ENCODE results near the gene RAD9A.

The RAD9A gene

DNA sequence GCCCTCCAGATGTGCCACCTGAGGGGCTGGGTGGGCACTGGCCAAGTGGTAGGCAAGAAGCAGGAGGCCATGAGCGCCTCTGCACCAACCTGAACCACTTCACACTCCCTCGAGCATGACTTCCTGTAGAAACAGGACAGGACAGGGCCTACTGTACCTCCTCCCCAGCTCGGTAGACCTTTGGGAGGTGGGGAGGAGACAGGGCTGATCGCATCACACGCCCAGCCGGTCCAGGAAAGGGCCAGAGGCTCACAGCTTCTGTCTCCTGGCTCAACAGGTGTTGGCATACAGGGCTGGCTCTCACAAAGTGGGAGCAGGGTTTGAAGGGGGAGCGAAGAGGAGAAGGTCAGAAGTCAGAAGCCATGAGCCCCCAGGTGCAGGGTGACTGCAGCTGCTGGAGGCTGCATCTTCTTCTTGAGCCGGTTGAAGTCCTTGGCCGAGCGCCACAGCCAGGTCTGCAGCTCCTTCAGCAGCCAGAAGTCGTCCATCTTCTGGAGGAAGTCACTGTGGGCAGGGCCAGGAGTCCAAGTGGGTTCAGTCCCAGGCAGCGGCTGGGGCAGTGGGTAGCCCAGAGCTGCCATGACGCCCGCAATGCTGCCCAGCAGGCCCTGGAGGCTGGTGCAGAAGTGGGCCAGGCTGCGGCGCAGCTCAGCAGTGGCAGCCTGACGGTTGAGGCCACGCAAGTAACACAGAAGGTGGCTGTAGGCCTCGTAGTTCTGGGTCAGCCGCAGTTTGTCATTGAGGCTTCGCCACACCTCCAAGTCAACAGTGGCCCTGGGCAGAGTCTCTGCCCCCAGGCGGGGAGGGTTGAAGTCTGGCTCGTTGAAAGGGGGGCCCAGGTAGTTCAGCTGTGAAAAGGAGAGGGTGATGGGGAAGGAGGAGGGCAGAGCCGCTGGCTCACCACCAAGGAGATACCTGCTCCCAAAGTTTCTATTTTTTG is 26.7 kb upstream of the RAD9A start:
- no peak overlapping the region for H3K27ac ChIP-seq (ENCODE audit: low read depth, low read length)
- WGBS: 91% methylated on average over 24 of the region's 24 CpGs
- H3K9me3 ChIP-seq (ENCODE audit: insufficient read depth, low read depth, low read length): no peaks in the 10 kb centered on the region
- no peak overlapping the region for H3K4me3 ChIP-seq (ENCODE audit: low read length)
- peaks cover 6% of the 10 kb centered on the region for H3K4me1 ChIP-seq (ENCODE audit: insufficient read depth, low read length)
- H3K9ac ChIP-seq (ENCODE audit: low read depth, low read length): no peak overlapping the region
- H3K27me3 ChIP-seq (ENCODE audit: insufficient read depth, low read length): peaks cover 9% of the 10 kb centered on the region; the same call in 1 of the 2 replicates
- no peaks in the 10 kb centered on the region for H3K36me3 ChIP-seq (ENCODE audit: insufficient read depth, low read length)

DNA sequence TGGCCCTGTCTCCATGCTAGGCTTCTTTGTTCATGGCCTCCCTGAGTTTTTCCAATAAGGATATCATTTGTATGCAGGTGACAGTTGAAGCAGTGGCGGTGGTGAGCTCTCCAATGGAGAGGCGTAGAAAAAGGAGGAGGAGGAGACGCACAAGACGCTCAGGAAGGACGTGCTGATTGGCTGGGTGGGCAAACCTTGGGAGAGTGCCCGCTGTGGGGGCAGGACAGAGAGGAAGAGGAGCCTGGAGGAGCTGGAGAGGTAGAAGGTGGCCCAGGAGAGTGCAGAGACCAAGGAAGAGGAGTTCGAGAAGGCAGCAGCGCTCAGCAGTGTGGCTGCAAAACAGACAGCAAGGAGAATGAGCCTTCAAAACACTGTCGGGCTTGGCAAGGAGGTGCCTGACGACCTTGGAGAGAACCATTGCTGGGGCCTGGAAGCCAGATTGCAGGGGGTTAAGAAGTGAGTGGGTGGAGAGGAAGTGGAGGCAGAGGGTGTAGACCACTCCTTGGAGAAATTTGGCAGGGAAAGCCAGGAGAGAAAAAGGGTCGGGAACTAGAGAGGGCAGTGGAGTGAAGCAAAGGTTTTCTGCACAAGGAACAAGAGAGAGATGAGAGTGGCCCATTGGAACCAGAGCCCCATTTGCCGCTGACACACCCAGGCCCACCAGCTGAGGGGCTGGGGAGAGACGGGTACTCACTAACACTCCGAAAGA is 25.9 kb upstream of the RAD9A start:
- WGBS: 71% methylated on average over 14 of the region's 14 CpGs
- H3K4me1 ChIP-seq (ENCODE audit: insufficient read depth, low read length): peaks cover 12% of the 10 kb centered on the region

GRCh38 chr11:67366546-67366945 is 25.2 kb upstream of the RAD9A start:
- WGBS: 80% methylated on average over 7 of the region's 8 CpGs
- no peak overlapping the region for H3K9ac ChIP-seq (ENCODE audit: low read depth, low read length)
- H3K27me3 ChIP-seq (ENCODE audit: insufficient read depth, low read length): peaks cover 19% of the 10 kb centered on the region; the same call in 1 of the 2 replicates
- no peaks in the 10 kb centered on the region for H3K36me3 ChIP-seq (ENCODE audit: insufficient read depth, low read length)
- no peak overlapping the region for H3K27ac ChIP-seq (ENCODE audit: low read depth, low read length)
- H3K4me1 ChIP-seq (ENCODE audit: insufficient read depth, low read length): peaks cover 18% of the 10 kb centered on the region
- no peak overlapping the region for H3K4me3 ChIP-seq (ENCODE audit: low read length)
- H3K9me3 ChIP-seq (ENCODE audit: insufficient read depth, low read depth, low read length): no peaks in the 10 kb centered on the region

More for the DNA sequence above, 25.9 kb upstream of the RAD9A start:
- Histone ChIP-seq H3K27ac (ENCODE audit: low read depth, low read length) (no peak overlapping the region), H3K4me3 (ENCODE audit: low read length) (no peak overlapping the region), H3K9ac (ENCODE audit: low read depth, low read length) (no peak overlapping the region), H3K36me3 (ENCODE audit: insufficient read depth, low read length) (no peaks in the 10 kb centered on the region), H3K27me3 (ENCODE audit: insufficient read depth, low read length) (peaks cover 13% of the 10 kb centered on the region; the same call in 1 of the 2 replicates), H3K9me3 (ENCODE audit: insufficient read depth, low read depth, low read length) (no peaks in the 10 kb centered on the region)

GRCh38 chr11:67366961-67367760 is 24.6 kb upstream of the RAD9A start:
- Histone ChIP-seq H3K36me3 (ENCODE audit: insufficient read depth, low read length) (no peaks in the 10 kb centered on the region), H3K9me3 (ENCODE audit: insufficient read depth, low read depth, low read length) (no peaks in the 10 kb centered on the region), H3K4me1 (ENCODE audit: insufficient read depth, low read length) (peaks cover 24% of the 10 kb centered on the region), H3K27ac (ENCODE audit: low read depth, low read length) (no peak overlapping the region), H3K4me3 (ENCODE audit: low read length) (no peak overlapping the region), H3K27me3 (ENCODE audit: insufficient read depth, low read length) (peaks cover 25% of the 10 kb centered on the region), H3K9ac (ENCODE audit: low read depth, low read length) (no peak overlapping the region)
- 88% methylated on average over 25 of the region's 25 CpGs for WGBS

GRCh38 chr11:67367761-67368227 is 24.0 kb upstream of the RAD9A start:
- Histone ChIP-seq H3K9ac (ENCODE audit: low read depth, low read length) (no peak overlapping the region), H3K36me3 (ENCODE audit: insufficient read depth, low read length) (no peaks in the 10 kb centered on the region), H3K27me3 (ENCODE audit: insufficient read depth, low read length) (peaks cover 27% of the 10 kb centered on the region), H3K27ac (ENCODE audit: low read depth, low read length) (no peak overlapping the region), H3K4me3 (ENCODE audit: low read length) (no peak overlapping the region), H3K9me3 (ENCODE audit: insufficient read depth, low read depth, low read length) (no peaks in the 10 kb centered on the region), H3K4me1 (ENCODE audit: insufficient read depth, low read length) (peaks cover 25% of the 10 kb centered on the region)
- 84% methylated on average over 7 of the region's 7 CpGs for WGBS

DNA sequence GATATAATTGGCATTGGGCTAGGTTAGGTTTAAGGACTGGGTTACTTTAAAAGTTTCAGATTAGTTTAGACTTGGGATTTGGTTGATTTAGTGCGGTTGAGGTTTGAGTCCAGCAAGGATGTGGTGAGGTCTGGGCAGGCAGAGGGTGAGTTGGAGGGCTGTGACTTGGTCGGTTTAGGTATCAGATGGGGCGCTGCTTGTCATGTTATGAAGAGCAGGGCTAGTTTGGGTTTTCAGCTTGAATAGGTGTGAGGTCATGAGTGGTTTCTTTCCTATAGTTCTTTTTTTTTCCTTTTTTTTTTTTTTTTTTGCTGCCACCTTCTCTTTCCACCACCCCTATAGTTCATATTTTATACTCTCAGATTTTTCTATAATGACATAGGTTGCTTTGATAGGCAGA is 23.2 kb upstream of the RAD9A start:
- Histone ChIP-seq H3K4me3 (ENCODE audit: low read length) (no peak overlapping the region), H3K27me3 (ENCODE audit: insufficient read depth, low read length) (peaks cover 27% of the 10 kb centered on the region), H3K27ac (ENCODE audit: low read depth, low read length) (no peak overlapping the region), H3K9ac (ENCODE audit: low read depth, low read length) (no peak overlapping the region), H3K4me1 (ENCODE audit: insufficient read depth, low read length) (peaks cover 25% of the 10 kb centered on the region), H3K9me3 (ENCODE audit: insufficient read depth, low read depth, low read length) (no peaks in the 10 kb centered on the region), H3K36me3 (ENCODE audit: insufficient read depth, low read length) (no peaks in the 10 kb centered on the region)
- 93% methylated on average over 3 of the region's 3 CpGs for WGBS

DNA sequence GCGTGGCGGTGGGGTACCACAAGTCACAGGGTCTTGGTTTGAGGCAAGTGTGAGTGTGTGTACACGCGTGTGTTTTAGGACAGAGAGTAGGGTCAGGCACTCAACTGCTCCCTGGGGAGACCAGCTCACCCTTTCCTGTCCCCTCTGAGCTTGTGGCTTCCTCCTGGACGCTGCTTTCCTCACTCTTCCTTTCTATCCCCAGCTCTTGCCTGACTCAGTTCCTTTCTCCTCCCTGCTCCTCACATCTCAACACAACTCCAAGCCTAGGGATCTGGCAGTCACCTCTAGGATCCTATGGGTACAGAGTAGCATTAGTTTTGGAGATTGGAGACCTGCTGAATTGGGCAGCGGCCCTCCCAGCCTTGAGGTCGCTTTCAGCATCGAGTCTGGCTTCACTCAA is 22.5 kb upstream of the RAD9A start:
- Histone ChIP-seq H3K9me3 (ENCODE audit: insufficient read depth, low read depth, low read length) (no peaks in the 10 kb centered on the region), H3K27me3 (ENCODE audit: insufficient read depth, low read length) (peaks cover 28% of the 10 kb centered on the region), H3K4me3 (ENCODE audit: low read length) (no peak overlapping the region), H3K36me3 (ENCODE audit: insufficient read depth, low read length) (no peaks in the 10 kb centered on the region), H3K9ac (ENCODE audit: low read depth, low read length) (no peak overlapping the region), H3K4me1 (ENCODE audit: insufficient read depth, low read length) (peaks cover 25% of the 10 kb centered on the region), H3K27ac (ENCODE audit: low read depth, low read length) (no peak overlapping the region)
- WGBS: 92% methylated on average over 8 of the region's 8 CpGs

DNA sequence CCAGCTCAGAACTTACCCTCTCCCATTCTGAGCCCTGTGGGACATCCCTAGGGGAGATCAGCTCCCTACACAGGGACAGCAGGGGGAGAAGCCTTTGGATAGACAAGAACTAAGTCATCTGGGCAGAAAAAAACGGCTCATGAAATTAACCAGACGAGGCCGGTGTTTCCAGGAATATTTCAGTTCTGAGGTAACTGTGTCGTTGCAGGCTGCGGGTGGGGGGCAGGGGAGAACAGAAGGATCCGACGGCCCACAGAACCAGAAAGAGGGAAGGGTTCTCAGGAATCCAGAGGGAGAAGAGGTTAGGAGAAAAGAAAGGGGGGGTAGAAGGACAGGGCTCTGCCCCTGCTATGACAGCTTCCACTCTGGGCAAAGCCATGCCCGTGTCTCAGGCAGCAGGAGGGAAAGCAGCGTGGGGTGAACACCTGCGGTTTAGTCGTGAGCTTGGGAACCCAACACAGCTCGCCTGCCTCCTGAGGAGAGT is 21.9 kb upstream of the RAD9A start:
- no peak overlapping the region for H3K27ac ChIP-seq (ENCODE audit: low read depth, low read length)
- H3K4me3 ChIP-seq (ENCODE audit: low read length): no peak overlapping the region
- no peak overlapping the region for H3K9ac ChIP-seq (ENCODE audit: low read depth, low read length)
- H3K4me1 ChIP-seq (ENCODE audit: insufficient read depth, low read length): peaks cover 29% of the 10 kb centered on the region
- no peaks in the 10 kb centered on the region for H3K36me3 ChIP-seq (ENCODE audit: insufficient read depth, low read length)
- H3K27me3 ChIP-seq (ENCODE audit: insufficient read depth, low read length): peaks cover 33% of the 10 kb centered on the region
- 61% methylated on average over 12 of the region's 12 CpGs for WGBS
- H3K9me3 ChIP-seq (ENCODE audit: insufficient read depth, low read depth, low read length): no peaks in the 10 kb centered on the region

DNA sequence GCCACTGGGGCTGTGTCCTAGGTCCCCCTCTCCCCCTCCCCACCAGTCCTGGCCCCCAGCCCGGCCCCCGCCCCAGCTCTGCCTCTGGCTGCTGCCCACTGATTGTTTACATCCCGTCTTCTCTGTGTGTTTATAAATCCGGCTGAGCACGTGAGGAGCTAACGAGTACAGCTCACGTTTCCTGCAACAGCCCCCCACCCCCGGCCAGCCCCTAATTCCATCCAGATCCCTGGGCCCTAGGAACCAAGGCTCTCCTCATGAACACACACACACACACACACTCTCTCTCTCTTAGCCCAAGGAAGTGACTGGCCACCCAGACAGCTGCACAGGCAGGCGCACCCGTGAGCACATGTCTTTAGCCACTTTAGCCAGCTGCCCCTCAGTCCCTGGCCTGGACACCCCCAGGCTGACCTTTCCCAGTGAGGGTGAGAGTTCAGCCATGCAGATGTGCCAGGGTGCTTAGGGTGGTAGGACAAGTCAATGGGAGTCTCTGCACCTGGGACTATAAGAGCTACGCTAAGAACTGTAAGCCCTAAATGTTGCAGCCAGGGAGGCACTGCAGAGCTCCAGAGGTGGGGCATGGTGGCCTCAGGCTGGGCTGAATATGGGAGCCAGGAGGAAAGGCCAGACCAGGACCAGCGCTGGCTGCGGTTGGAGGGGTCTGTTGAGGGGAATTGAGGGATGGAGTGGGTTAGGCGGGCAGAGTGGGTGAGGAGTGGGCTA is 21.3 kb upstream of the RAD9A start:
- Histone ChIP-seq H3K27me3 (ENCODE audit: insufficient read depth, low read length) (peaks cover 34% of the 10 kb centered on the region), H3K9me3 (ENCODE audit: insufficient read depth, low read depth, low read length) (no peaks in the 10 kb centered on the region), H3K36me3 (ENCODE audit: insufficient read depth, low read length) (no peaks in the 10 kb centered on the region), H3K4me3 (ENCODE audit: low read length) (no peak overlapping the region), H3K9ac (ENCODE audit: low read depth, low read length) (no peak overlapping the region), H3K27ac (ENCODE audit: low read depth, low read length) (no peak overlapping the region), H3K4me1 (ENCODE audit: insufficient read depth, low read length) (peaks cover 29% of the 10 kb centered on the region)
- WGBS: 55% methylated on average over 14 of the region's 14 CpGs

DNA sequence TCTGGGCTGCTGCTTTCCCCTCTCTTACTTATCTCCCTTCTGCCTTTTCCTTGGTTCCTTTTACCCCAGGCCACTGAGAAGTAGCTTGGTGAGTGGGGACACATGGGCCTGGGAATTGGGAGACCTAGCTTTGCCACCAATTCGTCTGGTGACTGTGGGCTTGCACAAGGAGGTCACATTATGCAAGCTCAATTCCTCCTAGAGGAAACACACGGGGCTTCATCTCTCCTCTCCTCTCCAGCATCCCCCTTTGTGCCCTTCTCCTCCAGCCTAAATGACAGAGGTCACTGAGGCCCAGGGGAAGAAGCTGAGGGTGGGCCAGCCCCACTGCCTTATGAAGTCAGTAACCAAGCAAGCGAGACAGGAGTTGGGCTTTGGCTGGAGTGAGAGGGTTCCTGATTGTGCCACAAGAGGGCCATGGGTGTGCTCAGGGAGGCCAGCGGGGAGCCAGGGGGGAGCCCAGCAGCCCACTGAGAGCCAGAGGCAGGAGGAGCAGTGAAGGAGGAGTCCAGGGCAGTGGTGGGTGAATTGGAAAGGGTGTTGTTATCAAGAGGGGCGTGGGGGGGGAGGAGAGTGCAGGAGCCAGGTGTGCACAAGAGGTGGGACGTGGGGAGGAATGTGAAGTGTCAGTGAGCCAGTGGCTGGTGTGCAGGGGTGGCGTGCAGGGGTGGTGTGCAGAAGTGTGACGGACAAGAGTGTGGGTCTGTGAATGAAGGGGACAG is 20.4 kb upstream of the RAD9A start:
- Histone ChIP-seq H3K9ac (ENCODE audit: low read depth, low read length) (no peak overlapping the region), H3K9me3 (ENCODE audit: insufficient read depth, low read depth, low read length) (no peaks in the 10 kb centered on the region), H3K4me3 (ENCODE audit: low read length) (peak overlapping the region; percentile 53), H3K27me3 (ENCODE audit: insufficient read depth, low read length) (peaks cover 40% of the 10 kb centered on the region), H3K36me3 (ENCODE audit: insufficient read depth, low read length) (no peaks in the 10 kb centered on the region), H3K4me1 (ENCODE audit: insufficient read depth, low read length) (peaks cover 34% of the 10 kb centered on the region), H3K27ac (ENCODE audit: low read depth, low read length) (no peak overlapping the region)
- WGBS: 44% methylated on average over 8 of the region's 8 CpGs

All from HUES64 (cell line).